HG03095 (cell line): ENCODE measurements around the gene THEM5.
"Not testable (repeated sequence)": the region's sequence is repeated elsewhere in the genome, so short reads cannot be mapped to it uniquely, and the experiment has no call there.

Source experiments
- ATAC-seq: cut with Tn5 transposase; IDR thresholded peaks from one replicate; pipeline ENCODE4 v1.9.1; 2021; ENCODE audit warnings: moderate library complexity; ENCODE audit not compliant: unreplicated experiment

THEM5 gene, protein sequence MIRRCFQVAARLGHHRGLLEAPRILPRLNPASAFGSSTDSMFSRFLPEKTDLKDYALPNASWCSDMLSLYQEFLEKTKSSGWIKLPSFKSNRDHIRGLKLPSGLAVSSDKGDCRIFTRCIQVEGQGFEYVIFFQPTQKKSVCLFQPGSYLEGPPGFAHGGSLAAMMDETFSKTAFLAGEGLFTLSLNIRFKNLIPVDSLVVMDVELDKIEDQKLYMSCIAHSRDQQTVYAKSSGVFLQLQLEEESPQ

DNA sequence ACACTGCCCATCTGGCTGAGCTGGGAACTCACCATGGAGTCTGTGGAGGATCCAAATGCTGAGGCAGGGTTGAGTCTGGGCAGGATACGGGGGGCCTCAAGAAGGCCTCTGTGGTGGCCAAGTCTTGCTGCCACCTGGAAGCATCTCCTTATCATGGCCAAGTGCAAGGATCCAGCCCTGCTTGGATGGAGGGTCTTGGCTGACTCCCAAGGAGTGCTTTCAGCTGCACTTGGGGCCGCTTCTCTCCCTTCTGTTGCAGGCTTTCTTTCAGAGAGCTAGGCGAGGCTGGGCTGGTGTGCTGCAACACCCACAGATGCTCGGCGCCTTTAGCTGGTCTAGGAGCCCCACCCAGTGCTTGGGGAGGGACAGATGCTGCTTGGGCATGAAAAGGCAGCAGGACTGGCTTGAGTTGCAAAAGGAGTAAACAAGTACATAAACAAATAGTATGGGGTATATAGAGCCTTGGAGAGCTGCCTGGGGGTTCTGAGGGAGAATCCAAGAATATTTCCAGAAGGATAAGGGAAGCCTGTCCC, at the start of gene THEM5:
THEM5 (minus strand) TSS at position 302 of the 533 bp plus-strand sequence; CDS start at position 155, 147 bp downstream.
- no peak for ATAC-seq

DNA sequence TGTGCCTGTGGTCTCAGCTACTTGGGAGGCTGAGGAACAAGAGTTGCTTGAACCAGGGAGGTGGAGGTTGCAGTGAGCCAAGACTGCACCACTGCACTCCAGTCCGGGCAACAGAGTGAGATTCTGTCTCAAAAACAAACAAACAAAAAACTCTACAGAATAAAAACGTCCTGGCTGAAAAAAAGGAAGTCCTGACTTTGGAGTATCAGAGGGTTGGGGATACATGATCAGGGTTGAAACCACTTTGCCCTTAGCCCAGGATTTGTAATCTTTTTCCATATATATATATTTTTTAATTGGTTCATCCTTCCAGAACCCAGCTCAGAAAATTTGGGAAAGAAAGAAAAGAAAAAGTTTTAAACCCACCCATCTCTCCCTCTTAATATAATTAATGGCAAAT, 49.3 kb upstream of the THEM5 start:
- ATAC-seq: no peak

DNA sequence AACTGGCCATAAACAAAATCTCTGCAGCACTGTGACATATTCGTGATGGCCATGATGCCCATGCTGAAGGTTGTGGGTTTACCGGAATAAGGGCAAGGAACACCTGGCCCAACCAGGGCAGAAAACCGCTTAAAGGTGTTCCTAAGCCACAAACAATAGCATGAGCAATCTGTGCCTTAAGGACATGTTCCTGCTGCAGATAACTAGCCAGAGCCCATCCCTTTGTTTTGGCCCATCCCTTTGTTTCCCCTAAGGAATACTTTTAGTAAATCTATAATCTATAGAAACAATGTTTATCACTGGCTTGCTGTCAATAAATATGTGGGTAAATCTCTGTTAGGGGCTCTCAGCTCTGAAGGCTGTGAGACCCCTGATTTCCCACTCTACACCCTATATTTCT, 47.3 kb upstream of the THEM5 start:
- ATAC-seq: not testable (repeated sequence)

DNA sequence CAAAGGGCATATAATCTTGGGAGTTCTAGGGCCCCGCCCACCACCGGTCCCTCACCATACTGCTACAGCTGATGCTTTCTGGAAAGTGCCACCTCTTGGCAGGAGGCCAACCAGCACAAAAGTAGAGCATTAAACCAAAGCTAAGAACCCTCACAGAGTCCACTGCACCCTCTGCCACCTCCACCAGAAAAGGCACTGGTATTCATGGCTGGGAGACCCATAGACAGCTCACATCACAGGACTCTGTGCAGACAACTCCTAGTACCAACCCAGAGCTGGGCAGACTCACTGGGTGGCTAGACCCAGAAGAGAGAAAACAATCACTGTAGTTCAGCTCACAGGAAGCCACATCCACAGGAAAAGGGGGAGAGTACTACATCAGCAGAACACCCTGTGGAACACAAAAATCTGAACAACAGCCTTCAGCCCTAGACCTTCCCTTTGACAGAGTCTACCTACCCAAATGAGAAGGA, 45.0 kb upstream of the THEM5 start:
- no peak for ATAC-seq

DNA sequence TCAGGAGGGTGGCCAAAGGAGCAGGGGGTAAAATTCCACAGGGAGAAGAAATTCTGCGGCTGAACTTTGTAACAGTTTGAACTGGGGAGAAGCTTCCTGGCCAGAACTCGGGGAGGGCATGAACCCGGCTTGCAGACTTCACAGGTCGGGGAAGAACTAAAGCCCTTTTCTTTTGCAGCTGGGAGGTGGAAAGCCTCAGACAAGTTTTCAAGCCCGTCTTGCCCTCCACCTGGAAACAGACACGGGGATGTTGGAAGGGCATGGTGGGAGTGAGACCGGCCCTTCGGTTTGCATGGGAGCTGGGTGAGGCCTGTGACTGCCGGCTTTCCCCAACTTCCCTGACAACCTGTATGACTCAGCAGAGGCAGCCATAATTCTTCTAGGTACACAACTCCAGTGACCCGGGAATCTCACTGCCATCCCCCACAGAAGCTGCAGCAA, 44.5 kb upstream of the THEM5 start:
- no peak for ATAC-seq

DNA sequence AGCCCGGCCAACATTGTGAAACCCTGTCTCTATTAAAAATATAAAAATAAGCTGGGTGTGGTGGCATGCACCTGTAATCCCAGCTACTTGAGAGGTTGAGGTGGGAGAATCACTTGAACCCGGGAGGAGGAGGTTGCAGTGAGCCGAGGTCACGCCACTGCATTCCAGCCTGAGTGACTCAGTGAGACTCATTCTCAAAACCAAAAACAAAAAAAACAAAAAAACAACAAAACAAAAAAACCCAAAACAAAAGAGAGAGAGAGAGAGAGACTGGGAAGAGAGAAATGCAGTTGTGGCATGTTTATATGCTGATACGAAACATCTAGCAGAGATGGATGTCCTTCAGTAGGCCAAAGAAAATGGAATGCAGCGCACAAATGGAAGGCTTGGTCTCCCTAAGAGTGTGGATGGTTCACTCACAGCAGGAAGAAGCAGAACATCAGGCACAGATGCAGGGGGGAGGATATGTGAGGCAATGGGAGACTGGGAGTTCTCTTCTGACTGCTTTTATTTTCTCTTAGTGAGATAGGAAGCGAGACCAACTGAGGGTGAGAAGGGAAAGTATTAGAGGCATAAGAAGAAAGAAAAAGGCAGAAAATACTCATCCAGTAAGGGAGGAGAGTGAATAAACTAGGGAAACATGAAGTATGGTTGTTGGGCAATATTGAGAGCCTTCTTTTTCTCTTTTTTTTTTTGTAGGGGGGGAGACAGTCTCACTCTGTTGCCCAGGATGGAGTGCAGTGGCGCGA, 39.8 kb upstream of the THEM5 start:
- no peak for ATAC-seq

DNA sequence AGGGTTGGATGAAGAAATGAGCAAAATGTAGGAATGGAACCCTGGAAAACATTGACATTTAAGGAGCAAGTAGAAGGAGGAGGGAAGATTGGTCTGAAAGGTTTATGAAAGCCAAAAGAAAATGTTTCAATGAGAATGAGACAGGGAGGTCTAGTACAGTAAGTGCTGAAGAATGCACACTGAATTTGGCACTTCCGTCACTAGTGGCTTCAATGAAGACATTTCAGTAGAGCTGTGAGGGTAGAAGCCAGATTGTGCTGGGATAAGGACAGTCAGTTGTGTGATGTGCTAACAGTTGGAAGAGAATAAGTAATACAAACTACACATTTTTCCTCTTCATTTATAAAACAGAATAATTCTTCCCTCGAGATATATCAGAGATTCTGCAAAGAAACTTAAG, 38.7 kb upstream of the THEM5 start:
- no peak for ATAC-seq

DNA sequence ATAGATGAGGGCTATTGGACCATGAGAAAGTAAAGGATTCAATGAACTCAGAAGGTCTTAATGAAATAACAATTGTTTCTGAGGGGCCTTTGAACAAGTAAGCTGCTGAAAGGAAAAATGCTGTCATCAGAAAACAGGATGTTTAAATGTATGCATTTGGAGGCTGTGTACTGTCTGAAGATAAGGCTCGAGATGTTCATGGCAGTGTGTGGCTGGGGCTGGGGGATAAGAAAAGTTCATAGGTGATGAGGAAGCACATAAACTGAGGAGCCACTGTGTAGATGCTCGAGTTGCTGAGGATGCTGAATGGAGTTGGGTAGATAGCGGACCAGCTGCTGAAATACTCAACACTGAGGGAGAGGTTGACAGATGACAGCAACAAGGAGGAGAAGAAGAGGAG, 38.0 kb upstream of the THEM5 start:
- ATAC-seq: no peak

DNA sequence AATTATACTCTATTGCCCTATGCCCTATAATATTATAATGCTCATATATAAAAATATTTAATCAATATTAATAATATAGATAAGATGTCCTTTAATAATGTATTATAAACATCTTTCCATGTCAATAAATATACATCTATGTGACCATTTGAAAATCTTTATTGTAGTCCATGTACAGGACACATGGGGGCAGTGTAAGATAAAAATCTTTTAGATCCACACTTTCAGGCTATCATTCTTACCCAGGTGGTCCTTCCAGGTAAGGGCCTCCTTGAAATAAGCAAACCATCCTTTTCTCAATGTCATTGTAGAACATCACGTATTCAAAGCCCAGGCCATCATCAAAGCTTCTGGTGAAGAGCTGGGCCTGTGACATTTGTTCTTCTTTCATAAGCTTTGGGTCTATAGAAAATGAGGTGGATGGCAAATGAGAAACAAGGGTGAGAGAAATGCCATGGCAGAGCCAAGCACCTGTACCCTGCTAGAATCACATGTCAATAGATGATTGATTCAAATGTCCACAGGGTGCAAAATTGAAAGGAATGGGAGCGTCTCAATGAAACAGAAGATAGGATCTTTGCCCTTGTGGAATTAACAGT, 35.6 kb upstream of the THEM5 start:
- ATAC-seq: no peak

DNA sequence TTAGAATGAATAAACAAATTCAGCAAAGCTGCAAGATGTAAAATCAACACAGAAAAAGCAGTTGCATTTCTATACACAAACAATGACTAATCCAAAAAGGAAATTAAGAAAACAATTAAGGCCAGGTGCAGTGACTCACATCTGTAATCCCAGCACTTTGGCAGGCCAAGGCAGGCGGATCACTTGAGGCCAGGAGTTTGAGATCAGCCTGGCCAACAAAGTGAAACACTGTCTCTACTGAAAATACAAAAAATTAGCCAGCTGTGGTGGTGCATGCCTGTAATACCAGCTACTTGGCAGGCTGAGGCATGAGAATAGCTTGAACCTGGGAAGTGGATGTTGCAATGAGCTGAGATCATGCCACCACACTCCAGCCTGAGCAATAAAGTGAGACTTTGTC, 33.5 kb upstream of the THEM5 start:
- no peak for ATAC-seq

DNA sequence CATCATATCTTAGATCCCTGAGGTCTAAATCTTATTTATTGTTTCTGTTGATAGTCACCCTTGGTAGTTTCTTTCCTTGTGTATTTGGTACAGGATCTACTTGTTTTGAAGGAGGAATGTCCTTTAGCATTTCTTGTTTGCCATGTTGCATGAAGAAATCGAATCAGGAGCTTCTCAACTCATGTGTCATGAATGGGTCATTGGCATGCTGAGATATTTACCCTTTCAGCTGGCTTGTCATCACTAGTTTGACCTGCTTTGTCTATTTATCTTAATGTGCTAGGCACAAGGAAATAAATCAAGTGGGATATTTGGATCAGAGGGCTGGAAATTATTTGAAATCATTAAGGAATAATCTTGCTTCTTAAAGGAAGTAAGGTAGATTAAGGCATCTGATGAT, 32.0 kb upstream of the THEM5 start:
- ATAC-seq: no peak

DNA sequence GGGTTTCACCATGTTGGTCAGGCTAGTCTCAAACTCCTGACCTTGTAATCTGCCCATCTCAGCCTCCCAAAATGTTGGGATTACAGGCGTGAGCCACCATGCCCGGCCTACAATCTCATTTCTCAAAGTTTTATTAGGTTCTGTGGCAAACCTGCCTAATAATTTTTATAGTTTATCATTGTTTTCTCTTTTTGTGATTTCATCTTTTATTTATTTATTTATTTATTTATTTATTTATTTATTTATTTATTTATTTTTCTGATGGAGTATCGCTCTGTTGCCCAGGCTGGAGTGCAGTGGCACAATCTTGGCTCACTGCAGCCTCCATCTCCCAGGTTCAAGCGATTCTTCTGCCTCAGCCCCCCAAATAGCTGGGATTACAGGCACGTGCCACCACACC, 31.4 kb upstream of the THEM5 start:
- not testable (repeated sequence) for ATAC-seq

DNA sequence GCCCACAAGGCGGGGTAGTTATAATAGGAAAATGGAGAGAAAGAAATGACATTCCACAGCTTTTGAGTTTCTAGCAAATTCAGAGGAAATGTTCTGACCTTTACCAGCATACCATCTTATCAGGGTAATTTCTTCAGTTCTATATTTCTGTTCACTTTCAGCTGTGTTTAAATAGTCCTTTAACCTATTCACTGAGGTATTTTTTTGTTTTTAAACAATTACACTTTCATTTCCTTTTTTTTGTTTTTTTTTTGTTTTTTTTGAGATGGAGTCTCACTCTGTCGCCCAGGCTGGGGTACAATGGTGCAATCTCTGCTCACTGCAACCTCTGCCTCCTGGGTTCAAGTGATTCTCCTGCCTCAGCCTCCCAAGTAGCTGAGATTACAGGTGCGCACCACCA, 30.9 kb upstream of the THEM5 start:
- not testable (repeated sequence) for ATAC-seq

DNA sequence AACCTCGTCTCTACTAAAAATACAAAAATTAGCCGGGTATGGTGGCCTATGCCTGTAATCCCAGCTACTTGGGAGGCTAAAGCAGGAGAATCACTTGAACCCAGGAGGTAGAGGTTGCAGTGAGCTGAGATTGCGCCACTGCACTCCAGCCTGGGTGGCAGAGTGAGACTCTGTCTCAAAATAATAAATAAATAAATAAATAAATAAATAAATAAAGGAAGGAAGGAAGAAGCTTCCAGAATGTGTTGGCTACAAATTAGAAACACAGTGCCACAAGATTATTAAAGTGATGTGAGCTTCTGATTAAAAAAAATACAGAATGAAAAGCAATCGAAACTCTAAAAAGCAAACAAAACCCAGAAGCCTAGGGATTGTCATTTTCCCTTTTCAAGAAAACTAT, 30.4 kb upstream of the THEM5 start:
- ATAC-seq: not testable (repeated sequence)

DNA sequence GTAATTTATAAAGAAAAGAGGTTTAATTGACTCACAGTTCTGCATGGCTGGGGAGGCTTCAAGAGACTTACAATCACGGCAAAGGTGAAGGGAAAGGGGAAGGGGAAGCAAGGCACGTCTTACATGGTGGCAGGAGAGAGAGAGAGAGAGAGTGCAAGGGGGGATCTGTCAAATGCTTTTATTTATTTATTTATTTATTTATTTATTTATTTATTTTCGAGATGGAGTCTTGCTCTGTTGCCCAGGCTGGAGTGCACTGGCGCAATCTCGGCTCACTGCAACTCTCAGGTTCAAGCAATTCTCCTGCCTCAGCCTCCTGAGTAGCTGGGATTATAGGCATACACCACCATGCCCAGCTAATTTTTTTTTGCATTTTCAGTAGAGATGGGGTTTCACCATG, 29.4 kb upstream of the THEM5 start:
- not testable (repeated sequence) for ATAC-seq

DNA sequence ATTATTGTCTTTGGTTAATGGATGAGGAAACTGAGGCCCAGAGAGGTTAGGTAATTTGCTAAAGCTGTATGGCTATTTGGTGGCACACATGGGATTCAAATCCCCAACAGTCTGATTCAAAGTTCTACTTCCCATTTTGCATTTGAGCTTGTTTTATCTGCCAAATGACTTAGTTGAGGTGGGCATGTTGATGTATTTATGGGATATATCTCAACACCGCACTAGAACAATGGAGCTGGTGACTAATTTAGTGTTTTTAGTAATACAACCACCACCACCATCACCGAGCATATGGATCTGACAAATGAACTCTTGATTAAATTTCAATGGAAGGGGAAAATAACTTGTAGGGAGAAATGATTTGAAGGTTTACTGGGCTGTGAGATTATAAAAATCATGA, 29.0 kb upstream of the THEM5 start:
- no peak for ATAC-seq

DNA sequence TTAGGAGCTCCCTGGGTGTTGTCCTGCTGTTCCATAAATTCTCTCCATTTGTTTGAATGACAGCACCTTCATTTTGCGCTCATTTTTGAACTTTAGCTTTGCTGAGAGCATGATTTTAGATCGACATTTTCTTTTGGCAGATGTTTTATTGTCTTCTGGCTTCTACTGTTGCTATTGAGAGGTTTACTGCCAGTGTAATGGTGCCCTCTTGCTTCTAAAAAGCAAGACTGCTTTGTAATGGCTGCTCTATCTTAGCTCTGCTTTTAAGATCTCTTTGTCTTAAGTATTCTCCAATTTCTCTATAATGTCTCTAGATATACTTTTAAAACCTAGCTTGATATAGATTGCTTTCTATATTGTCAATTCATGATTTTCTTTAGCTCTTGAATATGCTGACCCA, 28.0 kb upstream of the THEM5 start:
- no peak for ATAC-seq

DNA sequence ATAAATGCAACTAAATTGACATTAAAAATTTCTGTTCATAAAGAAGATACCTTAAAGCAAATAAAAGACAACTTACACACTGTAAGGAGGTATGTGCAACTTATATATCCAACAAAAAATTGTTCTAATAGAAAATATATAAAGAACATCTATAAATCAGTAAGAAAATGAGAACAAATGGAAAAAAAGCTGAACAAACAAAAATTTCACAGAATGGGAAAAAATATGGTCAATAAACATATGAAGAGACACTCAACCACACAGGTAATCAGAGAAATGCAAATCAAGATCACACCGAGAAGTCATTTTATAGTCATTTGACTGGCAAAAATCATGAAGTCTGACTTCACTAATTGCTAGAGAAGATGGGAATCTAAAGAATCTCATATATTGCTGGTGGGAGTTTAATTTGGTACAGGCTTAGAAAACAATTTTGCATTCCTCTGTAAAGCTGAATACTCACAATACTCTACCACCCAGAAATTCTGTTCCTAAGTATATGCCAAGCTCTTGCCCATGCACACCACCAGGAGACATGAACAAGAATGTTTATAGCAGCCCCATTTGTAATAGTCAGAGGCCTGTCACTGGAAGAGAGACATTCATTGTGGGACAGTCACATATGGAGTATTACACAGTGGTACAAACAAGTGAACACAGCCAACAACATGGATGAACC, 22.0 kb upstream of the THEM5 start:
- ATAC-seq: no peak

DNA sequence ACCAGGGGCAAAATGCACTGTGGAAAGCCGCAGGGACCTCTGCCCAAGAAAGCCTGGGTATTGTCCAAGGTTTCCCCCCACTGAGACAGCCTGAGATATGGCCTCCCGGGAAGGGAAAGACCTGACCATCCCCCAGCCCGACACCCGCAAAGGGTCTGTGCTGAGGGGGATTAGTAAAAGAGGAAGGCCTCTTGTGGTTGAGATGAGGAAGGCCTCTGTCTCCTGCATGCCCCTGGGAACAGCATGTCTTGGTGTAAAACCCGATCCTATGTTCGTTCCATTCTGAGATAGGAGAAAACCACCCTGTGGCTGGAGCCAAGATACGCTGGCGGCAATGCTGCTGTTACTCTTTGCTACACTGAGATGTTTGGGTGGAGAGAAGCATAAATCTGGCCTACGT, 19.3 kb upstream of the THEM5 start:
- not testable (repeated sequence) for ATAC-seq

DNA sequence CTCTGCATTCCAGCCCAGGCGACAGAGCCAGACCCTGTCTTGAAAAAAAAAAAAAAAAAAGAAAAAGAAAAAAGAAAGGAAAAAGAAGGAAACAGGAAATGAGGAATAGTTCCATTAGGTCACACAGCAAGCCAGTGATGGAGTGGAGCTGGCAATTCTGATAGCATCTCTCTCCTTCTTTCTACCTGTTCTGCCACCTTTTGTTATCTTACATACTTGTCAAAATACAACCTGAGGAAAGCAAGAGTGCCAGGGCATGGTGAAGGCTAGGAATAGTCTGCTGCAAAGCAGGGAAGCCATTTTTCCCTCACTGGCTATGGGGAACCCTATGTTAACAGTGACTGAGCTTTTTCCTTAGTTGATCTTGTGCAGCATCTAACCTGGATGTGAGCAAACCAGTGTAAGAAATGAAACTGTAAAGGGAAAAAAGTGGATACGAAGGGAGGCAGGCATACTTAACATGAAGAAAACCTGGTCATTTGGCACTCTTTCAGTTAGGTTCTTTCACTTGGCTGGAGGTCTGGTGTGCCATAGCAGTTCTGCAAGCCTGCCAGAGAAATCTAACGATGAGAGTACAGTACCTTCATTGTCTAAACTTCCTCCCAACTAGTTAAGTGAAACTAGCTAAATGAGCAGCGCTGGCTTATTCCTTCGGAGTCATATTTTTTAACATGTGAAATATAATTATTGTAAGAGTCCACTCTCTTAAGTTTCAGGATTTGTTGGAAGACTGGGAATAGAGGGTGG, 17.9 kb upstream of the THEM5 start:
- ATAC-seq: no peak

DNA sequence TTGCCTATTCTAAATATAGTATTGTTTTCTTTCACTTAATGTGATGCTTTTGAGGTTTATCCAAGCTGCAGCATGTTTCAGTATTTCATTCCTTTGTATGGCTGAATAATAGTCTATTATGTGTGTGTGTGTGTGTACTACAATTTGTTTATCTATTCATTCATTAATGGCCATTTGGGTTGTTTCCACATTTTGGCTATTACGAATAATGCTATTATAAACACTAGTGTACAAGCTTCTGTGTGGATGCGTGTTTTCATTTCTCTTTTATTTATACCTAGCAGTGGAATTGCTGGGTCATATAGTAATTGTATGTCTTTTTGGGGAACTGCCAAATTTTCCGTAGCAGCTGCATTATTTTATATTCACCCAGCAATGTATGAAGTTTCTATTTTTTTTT, 15.0 kb upstream of the THEM5 start:
- ATAC-seq: no peak
